Activated CD8-positive, alpha-beta memory T cell treated with anti-CD3 and anti-CD28 coated beads for 4 hours (primary cell): ENCODE results near the gene EXOC1.
A peak's percentile ranks its signal among the peaks of the same experiment; 100 is the strongest.
"Not testable (repeated sequence)": the region's sequence is repeated elsewhere in the genome, so short reads cannot be mapped to it uniquely, and the experiment has no call there.

Experiments
- DNase-seq, 2 donors: peaks; one replicate each; pipeline ENCODE4 v3.0.0-alpha.2; 2020; ENCODE audit warnings: low read depth in 2 of 2

The EXOC1 gene

GRCh38 chr4:55853484-55854046 lies at the start of gene EXOC1:
EXOC1 (plus strand) TSS chr4:55853648; CDS start chr4:55858324, 4,676 bp downstream.
- DNase-seq = peak; percentile 92 to 93

- no peak for DNase-seq
Observed at GRCh38 chr4:55807556-55807955, 45.9 kb upstream of the EXOC1 start.

- no peak for DNase-seq
Observed at GRCh38 chr4:55808186-55808585, 45.3 kb upstream of the EXOC1 start.

- no peak for DNase-seq
Observed at GRCh38 chr4:55808632-55809031, 44.8 kb upstream of the EXOC1 start.

- DNase-seq = no peak
Observed at GRCh38 chr4:55817691-55818090, 35.8 kb upstream of the EXOC1 start.

GRCh38 chr4:55819634-55820033 lies 33.8 kb upstream of the EXOC1 start, which contains the start of gene EXOC1L:
EXOC1L (plus strand) TSS chr4:55819790; CDS start chr4:55820027, 237 bp downstream.
- DNase-seq = no peak

- no peak for DNase-seq
Observed at GRCh38 chr4:55820279-55820678, 33.2 kb upstream of the EXOC1 start.

- no peak for DNase-seq
Observed at GRCh38 chr4:55822329-55822728, 31.1 kb upstream of the EXOC1 start.

- no peak for DNase-seq
Observed at GRCh38 chr4:55824865-55825264, 28.6 kb upstream of the EXOC1 start.

- no peak for DNase-seq
Observed at GRCh38 chr4:55826986-55827385, 26.5 kb upstream of the EXOC1 start.

GRCh38 chr4:55827582-55827981 lies 25.9 kb upstream of the EXOC1 start:
- DNase-seq = no peak

- DNase-seq = no peak
Observed at GRCh38 chr4:55830048-55830447, 23.4 kb upstream of the EXOC1 start.

- DNase-seq = no peak
Observed at GRCh38 chr4:55830716-55831115, 22.7 kb upstream of the EXOC1 start.

- no peak for DNase-seq
Observed at GRCh38 chr4:55834086-55834795, 19.2 kb upstream of the EXOC1 start.

- no peak for DNase-seq
Observed at GRCh38 chr4:55837903-55838302, 15.5 kb upstream of the EXOC1 start.

- DNase-seq = no peak
Observed at GRCh38 chr4:55838356-55838755, 15.1 kb upstream of the EXOC1 start.

- DNase-seq = no peak
Observed at GRCh38 chr4:55838952-55839351, 14.5 kb upstream of the EXOC1 start.

- DNase-seq = no peak
Observed at GRCh38 chr4:55840956-55841355, 12.5 kb upstream of the EXOC1 start.

GRCh38 chr4:55841373-55842239 lies 11.8 kb upstream of the EXOC1 start:
- DNase-seq = not testable (repeated sequence)

GRCh38 chr4:55842312-55842711 lies 11.1 kb upstream of the EXOC1 start:
- DNase-seq = not testable (repeated sequence)

GRCh38 chr4:55849724-55850123 lies 3.7 kb upstream of the EXOC1 start:
- no peak for DNase-seq

- DNase-seq = no peak
Observed at GRCh38 chr4:55851885-55852284, 1.6 kb upstream of the EXOC1 start.

- DNase-seq = no peak
Observed at GRCh38 chr4:55854129-55854528, 681 bp downstream of the EXOC1 start.
